Measurements from ENCODE around the gene SART1.

GRCh38 chr11:65925397-65925796 lies 36.1 kb upstream of the SART1 start:
- TF ChIP-seq, protein P1, sequence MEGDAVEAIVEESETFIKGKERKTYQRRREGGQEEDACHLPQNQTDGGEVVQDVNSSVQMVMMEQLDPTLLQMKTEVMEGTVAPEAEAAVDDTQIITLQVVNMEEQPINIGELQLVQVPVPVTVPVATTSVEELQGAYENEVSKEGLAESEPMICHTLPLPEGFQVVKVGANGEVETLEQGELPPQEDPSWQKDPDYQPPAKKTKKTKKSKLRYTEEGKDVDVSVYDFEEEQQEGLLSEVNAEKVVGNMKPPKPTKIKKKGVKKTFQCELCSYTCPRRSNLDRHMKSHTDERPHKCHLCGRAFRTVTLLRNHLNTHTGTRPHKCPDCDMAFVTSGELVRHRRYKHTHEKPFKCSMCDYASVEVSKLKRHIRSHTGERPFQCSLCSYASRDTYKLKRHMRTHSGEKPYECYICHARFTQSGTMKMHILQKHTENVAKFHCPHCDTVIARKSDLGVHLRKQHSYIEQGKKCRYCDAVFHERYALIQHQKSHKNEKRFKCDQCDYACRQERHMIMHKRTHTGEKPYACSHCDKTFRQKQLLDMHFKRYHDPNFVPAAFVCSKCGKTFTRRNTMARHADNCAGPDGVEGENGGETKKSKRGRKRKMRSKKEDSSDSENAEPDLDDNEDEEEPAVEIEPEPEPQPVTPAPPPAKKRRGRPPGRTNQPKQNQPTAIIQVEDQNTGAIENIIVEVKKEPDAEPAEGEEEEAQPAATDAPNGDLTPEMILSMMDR (IDR thresholded peaks at IDR 0.05) = no peak
- TF ChIP-seq EP300 (IDR thresholded peaks at IDR 0.05) = no peak

Data from sigmoid colon (tissue), 4 donors.